Stimulated activated CD8-positive, alpha-beta memory T cell treated with anti-CD3 and anti-CD28 coated beads, Interleukin-4, amount 100 ng/mL, for 1 hour (primary cell): ENCODE measurements around the gene TEX14.

Source experiments
- DNase-seq, 2 donors: peaks; one replicate each; pipeline ENCODE4 v3.0.0-alpha.2; 2020; ENCODE audit warnings: low read depth in 2 of 2, low spot score in 1 of 2

TEX14 gene

GRCh38 chr17:58529275-58529674 lies 162.6 kb downstream of the TEX14 start:
- no peak for DNase-seq

GRCh38 chr17:58528443-58528842 lies 163.4 kb downstream of the TEX14 start:
- DNase-seq = no peak

- DNase-seq = no peak
Measured at GRCh38 chr17:58527949-58528348, 163.9 kb downstream of the TEX14 start.

- DNase-seq = no peak
Measured at GRCh38 chr17:58527306-58527705, 164.5 kb downstream of the TEX14 start.

GRCh38 chr17:58525239-58525638 lies 166.6 kb downstream of the TEX14 start:
- no peak for DNase-seq

GRCh38 chr17:58521680-58522079 lies 170.2 kb downstream of the TEX14 start:
- no peak for DNase-seq

- no peak for DNase-seq
Measured at GRCh38 chr17:58520843-58521430, 170.9 kb downstream of the TEX14 start.

GRCh38 chr17:58517928-58518609 lies 173.8 kb downstream of the TEX14 start:
- DNase-seq = peak; percentile 98 to 99

GRCh38 chr17:58517378-58517927 lies 174.4 kb downstream of the TEX14 start:
- no peak for DNase-seq

- DNase-seq = no peak
Measured at GRCh38 chr17:58516644-58517377, 175.0 kb downstream of the TEX14 start.

- DNase-seq = no peak
Measured at GRCh38 chr17:58515286-58515685, 176.6 kb downstream of the TEX14 start.

GRCh38 chr17:58514770-58515157 lies 177.1 kb downstream of the TEX14 start:
- no peak for DNase-seq

- DNase-seq = peak; percentile 38 to 54
Measured at GRCh38 chr17:58513965-58514769, 177.7 kb downstream of the TEX14 start, which contains the start of gene MTMR4. MTMR4 (minus strand) TSS chr17:58514638; CDS start chr17:58514407, 231 bp downstream.

GRCh38 chr17:58513267-58513964 lies 178.4 kb downstream of the TEX14 start:
- no peak for DNase-seq

- DNase-seq = no peak
Measured at GRCh38 chr17:58510075-58510474, 181.8 kb downstream of the TEX14 start.

GRCh38 chr17:58508341-58509067 lies 183.3 kb downstream of the TEX14 start:
- no peak for DNase-seq

GRCh38 chr17:58507123-58507634 lies 184.7 kb downstream of the TEX14 start:
- no peak for DNase-seq
